Measurements from ENCODE around the gene C9orf57.
"Not testable (repeated sequence)": the region's sequence is repeated elsewhere in the genome, so short reads cannot be mapped to it uniquely, and the experiment has no call there.

Gene C9orf57

DNA sequence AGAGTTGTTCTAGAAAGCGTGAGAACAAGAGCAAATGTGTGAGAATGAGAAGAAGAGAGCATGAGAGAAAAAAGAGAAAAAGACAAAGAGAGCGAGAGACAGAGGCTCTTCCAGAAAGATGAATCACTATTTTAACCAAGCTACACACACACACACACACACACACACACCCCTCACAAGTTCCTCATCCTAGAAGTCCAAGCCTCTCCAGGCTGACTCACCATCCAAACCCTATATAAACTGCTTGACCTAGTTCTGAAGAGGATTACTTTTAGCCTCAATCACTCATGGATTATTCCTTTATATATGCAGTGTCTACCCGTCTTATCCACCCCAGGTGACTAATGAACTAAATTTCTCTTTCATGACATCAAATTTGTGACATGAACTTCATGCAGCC lies 37.6 kb downstream of the C9orf57 start:
- no peak for DNase-seq

DNA sequence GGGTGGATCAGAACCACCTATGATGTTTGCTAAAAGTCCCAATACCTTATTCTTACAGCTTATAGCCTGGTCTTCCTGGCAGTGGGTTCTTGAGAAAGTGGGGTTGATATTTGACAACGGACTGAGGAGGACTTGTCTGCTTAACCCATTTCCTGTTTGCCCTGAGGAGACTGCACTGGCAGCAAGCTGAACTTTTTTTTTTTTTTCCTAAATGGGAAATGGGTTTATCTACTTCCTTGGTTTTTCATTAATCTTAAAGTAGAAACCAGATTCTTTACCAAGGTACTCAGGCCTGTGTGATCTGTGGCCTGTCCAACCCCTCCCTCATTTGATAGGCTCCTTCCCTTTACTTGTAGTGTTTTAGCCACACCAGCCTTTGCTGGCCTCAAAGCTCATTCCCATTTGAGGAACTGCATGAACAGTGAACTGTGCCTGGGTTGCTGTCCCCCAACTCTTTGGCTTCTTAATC lies 47.1 kb downstream of the C9orf57 start:
- DNase-seq = no peak

GRCh38 chr9:72012646-72013045 lies 47.8 kb downstream of the C9orf57 start:
- no peak for DNase-seq

GRCh38 chr9:72007726-72008125 lies 52.7 kb downstream of the C9orf57 start:
- DNase-seq = not testable (repeated sequence)

GRCh38 chr9:72006501-72006900 lies 53.9 kb downstream of the C9orf57 start:
- DNase-seq = no peak

DNA sequence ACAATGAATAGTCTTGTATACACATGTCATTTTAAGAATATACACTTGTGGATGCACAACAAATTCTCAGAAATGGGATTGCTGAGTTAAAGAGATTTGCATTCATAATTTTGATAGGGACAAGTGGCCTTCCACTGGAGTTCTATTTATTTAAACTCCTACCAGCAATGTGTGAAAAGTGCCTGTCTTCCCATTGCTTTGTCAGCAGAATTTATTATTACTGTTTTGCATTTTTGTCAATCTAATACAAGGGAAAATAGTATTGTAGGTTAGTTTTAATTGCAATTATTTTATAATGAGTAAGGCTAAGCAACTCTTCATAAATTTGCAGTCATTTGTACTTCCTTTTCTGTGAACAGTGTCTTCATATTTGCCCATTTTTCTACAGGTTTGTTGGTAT lies 55.0 kb downstream of the C9orf57 start:
- DNase-seq = no peak
